ENCODE results near the gene TSPYL1.
A peak's percentile ranks its signal among the peaks of the same experiment; 100 is the strongest.
"Not testable (repeated sequence)": the region's sequence is repeated elsewhere in the genome, so short reads cannot be mapped to it uniquely, and the experiment has no call there.

Gene TSPYL1

DNA sequence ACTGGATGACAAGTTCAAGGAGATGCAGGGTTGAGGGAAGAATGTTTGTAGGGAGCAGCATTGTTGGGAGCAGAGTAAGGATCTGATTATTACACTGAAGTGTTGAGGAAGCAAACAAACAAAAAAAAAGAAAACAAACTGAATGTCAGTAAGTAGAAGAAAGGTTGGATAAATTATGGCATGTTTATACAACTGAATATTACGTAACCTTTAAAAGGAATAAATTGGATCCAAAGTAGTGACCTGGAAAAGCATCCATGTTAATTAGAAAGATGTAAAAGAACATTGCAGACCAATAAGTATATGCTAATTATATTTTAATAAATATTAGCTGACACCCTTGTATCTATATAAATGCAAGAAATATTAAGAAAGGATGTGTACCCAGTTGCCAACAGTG lies 12.8 kb upstream of the TSPYL1 start:
- DNase-seq, result no peak

DNA sequence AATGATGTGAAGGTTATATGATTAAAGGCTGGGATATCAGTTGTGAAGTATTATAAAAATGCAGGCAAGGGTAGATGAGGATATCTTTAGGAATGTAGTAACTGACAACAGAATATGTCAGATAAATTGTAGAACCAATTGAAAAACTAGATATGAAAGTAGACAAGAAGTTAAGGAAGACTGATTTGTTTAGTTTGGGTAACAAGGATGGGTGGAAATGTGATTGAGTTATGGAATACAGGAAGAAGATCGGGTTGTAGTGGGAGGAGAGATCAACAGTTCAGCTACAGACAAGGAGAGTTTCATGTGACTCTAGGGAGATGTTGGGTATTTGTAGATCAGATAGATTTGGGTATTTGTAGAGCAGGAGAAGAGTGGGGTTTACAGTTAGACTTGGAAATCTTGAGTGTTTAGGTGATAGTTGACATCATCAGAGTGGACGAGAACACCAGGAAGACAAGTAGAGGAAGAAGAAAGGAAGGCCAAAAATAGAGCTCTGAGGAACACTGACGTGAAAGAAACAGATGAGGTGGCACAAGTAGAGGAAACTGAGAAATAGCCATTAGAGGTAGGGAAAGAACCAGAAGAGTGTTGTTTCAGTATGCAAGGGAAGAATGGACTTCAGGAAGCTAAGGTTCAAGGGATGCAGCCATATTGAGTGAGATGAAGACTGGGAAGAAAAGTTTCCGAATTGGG lies 12.1 kb upstream of the TSPYL1 start:
- DNase-seq, result no peak

DNA sequence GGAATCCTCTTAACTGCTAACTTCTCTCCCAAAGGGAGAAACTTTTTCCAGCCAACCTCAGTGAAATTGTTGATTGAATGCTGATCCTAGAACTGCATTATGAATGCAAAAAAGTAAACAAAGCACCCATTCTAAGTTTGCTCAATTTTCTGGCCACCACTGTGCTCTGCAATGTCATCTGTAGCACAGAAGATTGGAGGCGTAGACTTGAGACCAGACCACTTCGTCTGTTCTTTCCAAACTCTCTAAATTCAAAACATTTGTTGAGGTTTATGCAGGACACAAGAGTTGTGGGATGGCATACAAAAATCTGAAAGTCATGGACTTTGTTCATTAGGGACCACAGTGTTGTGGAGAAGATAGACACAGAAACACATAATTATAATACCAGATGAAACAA lies 11.1 kb upstream of the TSPYL1 start:
- no peak for DNase-seq

DNA sequence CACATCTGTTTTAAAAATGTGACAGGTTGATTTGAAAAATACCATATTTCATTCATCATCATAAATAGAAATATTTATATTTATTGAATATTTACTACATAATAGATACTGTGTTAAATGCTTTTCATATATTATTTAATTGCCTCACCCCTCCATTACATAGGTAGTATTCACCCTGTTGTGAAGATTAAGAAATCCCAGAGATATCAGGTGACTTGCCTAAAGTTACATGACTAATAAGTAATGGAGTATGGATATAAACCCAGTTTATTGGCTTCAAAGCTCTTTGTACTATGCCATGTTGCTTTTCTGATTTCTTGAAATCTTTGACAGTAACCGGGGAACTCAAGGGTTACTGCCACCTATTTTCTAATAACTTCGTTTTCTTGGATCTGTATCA lies 10.1 kb upstream of the TSPYL1 start:
- DNase-seq, result no peak

GRCh38 chr6:116287689-116288282 lies 8.1 kb upstream of the TSPYL1 start:
- DNase-seq, result no peak

DNA sequence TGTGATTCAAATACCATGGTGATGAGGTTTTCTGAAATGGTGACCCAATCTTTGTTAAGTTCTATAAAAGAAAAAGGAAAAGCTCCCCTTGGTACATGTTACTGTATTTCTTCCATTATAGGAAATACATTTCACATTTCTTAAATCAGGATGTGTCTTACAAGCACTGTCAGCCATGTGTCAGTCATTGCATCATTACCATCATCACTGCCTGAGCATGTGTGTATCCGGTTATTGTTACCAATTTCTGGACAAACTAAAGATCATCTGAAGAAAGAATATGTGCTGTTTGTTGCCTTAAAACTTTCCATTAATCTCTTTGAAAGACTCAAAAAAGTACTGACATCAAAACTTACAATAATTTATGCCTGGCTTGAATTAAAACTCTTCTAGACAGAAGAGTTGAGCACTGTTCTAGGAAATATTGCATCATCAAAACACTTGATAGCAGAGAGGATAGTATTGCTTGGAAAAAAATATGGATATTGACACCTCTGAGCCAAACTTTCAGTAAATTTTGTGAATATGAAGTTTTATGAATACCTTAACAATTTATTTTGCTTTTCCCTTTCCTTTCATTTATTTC lies 7.1 kb upstream of the TSPYL1 start:
- DNase-seq, result no peak

DNA sequence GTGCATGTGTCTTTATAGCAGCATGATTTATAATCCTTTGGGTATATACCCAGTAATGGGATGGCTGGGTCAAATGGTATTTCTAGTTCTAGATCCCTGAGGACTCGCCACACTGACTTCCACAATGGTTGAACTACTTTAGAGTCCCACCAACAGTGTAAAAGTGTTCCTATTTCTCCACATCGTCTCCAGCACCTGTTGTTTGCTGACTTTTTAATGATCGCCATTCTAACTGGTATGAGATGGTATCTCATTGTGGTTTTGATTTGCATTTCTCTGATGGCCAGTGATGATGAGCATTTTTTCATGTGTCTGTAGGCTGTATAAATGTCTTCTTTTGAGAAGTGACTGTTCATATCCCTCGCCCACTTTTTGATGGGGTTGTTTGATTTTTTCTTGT lies 5.3 kb upstream of the TSPYL1 start:
- not testable (repeated sequence) for DNase-seq

- no peak for DNase-seq
These were observed 3.5 kb upstream of the TSPYL1 start for GRCh38 chr6:116283191-116283590.

GRCh38 chr6:116282698-116283097 lies 3.0 kb upstream of the TSPYL1 start:
- DNase-seq, result no peak

DNA sequence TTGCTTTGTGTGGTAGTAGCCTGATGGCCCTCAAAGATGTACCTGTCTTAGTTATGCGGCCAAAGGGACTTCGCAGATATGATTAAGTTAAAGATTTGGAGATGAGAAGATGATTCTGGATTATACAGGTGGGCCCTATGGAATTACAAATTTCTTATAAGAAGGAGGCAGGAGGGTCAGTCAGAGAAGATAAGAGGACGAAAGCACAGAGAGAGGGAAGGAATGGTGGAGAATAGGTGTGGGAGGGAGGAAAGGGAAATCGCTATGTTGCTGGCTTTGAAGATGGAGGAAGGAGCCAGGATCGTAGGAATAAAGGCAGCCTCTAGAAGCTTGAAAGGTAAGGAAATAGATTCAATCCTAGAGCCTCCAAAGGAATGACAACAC lies 1.2 kb upstream of the TSPYL1 start:
- no peak for DNase-seq

DNA sequence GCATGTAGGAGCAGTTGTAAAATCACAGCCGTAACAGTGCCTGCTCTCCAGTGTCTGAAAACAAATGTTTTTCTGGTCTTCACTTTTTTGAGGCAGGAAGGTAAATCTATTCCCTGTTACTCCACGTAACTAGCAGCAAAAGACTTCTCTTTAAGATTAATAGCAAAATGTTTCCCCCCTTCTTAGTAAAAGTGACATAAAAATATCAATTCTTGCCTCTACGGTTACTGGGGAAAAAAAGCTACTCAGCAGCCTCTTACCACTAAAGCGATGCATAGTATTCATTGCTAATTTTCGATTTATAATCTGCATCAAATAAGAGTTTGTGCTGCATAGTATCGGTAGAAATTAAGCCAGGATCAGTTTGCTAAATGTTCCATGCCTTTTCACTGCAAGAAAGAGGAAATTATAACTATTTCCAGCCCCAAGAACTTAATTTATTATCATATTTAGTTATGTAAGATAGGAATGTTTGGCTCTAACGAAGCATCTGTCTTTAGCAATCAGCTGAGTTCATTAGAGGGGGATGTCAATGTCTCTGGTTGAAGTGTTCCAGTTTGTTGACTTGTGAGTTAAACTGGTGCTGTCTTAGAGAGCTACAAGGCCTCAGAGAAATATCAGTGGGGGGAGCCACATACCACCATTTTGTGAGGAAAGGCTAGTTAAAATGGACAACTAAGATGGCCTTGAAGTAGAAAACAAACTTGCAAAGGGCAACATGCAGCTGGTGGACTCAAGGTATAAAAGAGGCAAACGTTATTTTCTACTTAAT lies 617 bp upstream of the TSPYL1 start:
- no peak for DNase-seq

GRCh38 chr6:116278854-116279231 lies 887 bp downstream of the TSPYL1 start:
- DNase-seq, result peak; percentile 41

GRCh38 chr6:116278481-116278829 lies 1.3 kb downstream of the TSPYL1 start:
- DNase-seq, result no peak

DNA sequence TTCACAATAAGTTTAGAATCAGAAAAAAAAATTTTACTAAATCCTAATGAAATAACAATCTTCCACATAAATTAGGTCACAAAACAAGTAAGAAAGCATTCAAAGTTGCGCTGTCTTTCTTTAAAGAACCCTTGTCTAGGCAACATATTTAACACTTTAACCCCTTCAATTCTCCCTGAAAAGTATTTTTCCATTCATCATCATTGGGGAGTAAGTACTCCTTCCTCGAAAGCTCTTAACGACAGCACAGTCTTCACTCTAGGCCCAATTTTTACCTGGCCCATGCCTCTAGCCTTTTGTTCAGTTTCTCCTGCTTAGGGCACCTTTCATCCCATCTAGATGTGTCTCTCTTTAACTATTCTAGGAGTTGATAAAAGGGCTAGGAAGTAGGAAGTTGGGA lies 2.6 kb downstream of the TSPYL1 start:
- DNase-seq, result no peak

GRCh38 chr6:116271149-116271708 lies 8.5 kb downstream of the TSPYL1 start:
- no peak for DNase-seq

- no peak for DNase-seq
These were observed 11.0 kb downstream of the TSPYL1 start for GRCh38 chr6:116268589-116269293.

DNA sequence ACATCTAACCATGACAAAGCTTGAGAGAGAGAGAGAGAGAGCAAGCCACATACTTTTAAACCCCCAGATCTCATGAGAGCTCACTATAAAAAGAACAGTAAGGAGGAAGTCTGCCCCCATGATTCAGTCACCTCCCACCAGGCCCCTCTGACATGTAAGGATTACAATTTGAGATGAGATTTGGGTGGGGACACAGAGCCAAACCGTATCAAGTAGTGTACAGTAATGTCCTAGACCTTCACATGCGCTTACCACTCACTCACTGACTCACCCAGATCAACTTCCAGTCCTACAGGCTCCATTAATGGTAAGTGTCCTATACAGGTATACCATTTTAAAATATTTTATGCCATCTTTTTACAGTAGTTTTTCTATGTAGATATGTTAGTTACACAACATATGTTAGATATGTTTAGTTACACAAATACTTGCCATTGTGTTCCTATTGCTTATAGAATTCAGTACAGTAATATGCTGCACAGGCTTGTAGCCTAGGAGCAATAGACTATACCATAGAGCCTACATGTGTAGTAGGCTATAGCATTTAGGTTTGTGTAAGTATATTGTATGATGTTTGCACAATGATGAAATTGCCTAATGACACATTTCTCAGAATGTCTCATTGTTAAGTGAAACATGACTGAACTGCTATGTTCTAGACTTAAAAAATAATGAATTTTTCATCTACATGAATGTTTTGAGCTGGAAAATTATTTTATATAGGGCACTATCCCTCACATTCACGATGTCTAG lies 11.7 kb downstream of the TSPYL1 start:
- DNase-seq, result no peak

- DNase-seq, result no peak
These were observed 12.9 kb downstream of the TSPYL1 start for GRCh38 chr6:116266803-116267202.

DNA sequence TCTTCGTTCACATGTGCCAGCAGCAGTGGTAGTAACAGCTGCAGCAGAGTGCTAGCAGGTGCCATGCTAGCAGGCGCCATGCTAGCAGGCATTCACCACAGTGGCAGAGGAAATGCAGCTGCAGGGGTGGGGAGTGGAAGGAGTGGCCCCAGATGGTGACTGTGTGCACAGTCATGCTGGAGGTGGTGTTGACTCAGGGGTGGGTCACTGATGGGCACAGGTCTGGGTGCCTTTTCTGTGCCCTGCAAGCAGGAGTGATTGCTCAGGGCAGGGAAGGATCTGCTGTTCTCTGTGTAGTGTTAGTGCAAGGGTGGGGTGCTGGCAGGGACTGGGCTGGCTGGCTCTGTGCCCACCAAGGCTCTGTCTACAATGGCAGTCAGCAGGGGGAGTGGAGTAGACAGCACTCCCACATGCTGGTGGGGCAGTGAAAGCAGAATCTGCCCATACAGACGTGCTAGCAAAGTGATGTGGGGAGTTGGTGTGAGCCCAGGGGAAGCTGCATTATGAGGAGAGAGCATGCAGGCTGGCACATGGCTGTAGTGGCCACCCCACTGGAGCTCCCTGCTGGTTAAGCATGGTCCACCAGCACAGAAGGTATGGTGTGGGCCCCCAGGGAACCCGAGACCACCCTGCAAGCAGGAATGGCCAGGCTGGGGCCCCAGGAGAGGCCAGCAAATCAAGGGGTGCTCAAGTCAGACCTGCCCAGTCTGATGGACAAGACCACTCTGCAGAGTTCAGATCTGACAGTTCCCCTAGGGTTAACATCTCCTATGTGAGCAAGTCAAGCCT lies 14.5 kb downstream of the TSPYL1 start:
- DNase-seq, result peak; percentile 42

DNA sequence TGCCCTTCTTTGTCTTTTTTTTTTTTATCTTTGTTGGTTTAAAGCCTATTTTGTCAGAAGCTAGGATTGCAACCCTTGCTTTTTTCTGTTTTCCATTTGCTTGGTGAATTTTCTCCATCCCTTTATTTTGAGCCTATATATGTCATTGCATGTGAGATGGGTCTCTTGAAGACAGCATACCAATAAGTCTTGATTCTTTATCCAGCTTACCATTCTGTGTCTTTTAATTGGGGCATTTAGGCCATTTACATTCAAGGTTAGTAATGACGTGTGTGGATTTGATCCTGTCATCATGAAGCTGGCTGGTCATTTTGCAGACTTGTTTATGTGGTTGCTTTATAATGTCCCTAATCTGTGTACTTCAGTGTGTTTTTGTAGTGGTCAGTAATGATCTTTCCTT lies 16.4 kb downstream of the TSPYL1 start:
- DNase-seq, result no peak

GRCh38 chr6:116258520-116258919 lies 21.2 kb downstream of the TSPYL1 start:
- no peak for DNase-seq
